HepG2 (cell line): ENCODE data around the gene ESAM. TPM values are rescaled to one million over a fixed set of nuclear protein-coding genes. Genes with fewer than 3 reads are reported as not detected.
A peak's percentile ranks its signal among the peaks of the same experiment; 100 is the strongest.

Experiments
- ATAC-seq: fragments of 200-7000 bp; cut with Tn5 transposase; 3 replicates; pipeline ENCODE4 v1.9.1; 2020; ENCODE audit warnings: mild to moderate bottlenecking, moderate library complexity
- BruUV-seq: library from RNA; stranded (reverse); fragments of 400-500 nt; replicated peaks from 2 replicates; lab custom pipeline; 2021; lab: Mats Ljungman, UMichigan
- CTCF ChIA-PET: fragments of 300-600 bp; formaldehyde crosslinking; extraction: SDS; loops from one replicate; lab custom pipeline; 2021; ENCODE audit warnings: low total read pairs, inconsistent platforms, low intra/inter-chr PET ratio; lab: Yijun Ruan, JAX
- POLR2A ChIA-PET: fragments of 350-600 bp; sonication (Branson Sonifier 250); formaldehyde crosslinking; loops from one replicate; lab custom pipeline; 2020; ENCODE audit warnings: antibody characterized with exemption, inconsistent platforms; lab: Yijun Ruan, JAX
- DNase-seq: peaks from one replicate; pipeline ENCODE4 v3.0.0-alpha.2; 2015; ENCODE audit warnings: low spot score
- FAIRE-seq: peaks from 3 replicates; lab custom pipeline; 2011; peaks lifted over from hg19 to GRCh38; lab: Jason Lieb, UNC
- H2AFZ ChIP-seq: one replicate; pipeline ENCODE4 v1.6.1; 2011; ENCODE audit warnings: low read length, inconsistent platforms
- H3K27ac ChIP-seq: fragments of 300-600 bp; 3 replicates; pipeline ENCODE4 v1.8.0; 2011; ENCODE audit warnings: mixed run types, mild to moderate bottlenecking, mixed read lengths, low read length, inconsistent platforms; ENCODE audit not compliant: insufficient read depth; ENCODE audit errors: extremely low read length
- H3K27me3 ChIP-seq, 2 experiments: fragments of 200-600 bp in 1 of 2; 2 replicates in 1 of 2; 3 replicates in 1 of 2; pipeline versions ENCODE4 v1.6.0 to v1.8.0; 2011; ENCODE audit warnings: low read length in 2 of 2, mild to moderate bottlenecking in 2 of 2, moderate library complexity in 2 of 2, inconsistent platforms in 1 of 2; ENCODE audit not compliant: insufficient read depth in 2 of 2, control insufficient read depth in 1 of 2
- H3K36me3 ChIP-seq, 2 experiments: fragments of 200-600 bp in 1 of 2; replicated peaks in 1 of 2; 2 replicates in 1 of 2; 3 replicates in 1 of 2; pipeline versions ENCODE4 v1.5.1 to v1.8.0; 2011; ENCODE audit warnings: low read length in 2 of 2, inconsistent platforms in 1 of 2; ENCODE audit not compliant: insufficient read depth in 2 of 2, control insufficient read depth in 1 of 2
- H3K4me1 ChIP-seq: 2 replicates; pipeline ENCODE4 v1.5.1; 2012; ENCODE audit warnings: low read length, inconsistent platforms; ENCODE audit not compliant: insufficient read depth
- H3K4me2 ChIP-seq: 2 replicates; pipeline ENCODE4 v1.6.0; 2011; ENCODE audit warnings: low read depth, low read length, inconsistent platforms
- H3K4me3 ChIP-seq, 3 experiments: fragments of 200-600 bp in 1 of 3; sonication (generic), shearing (Covaris generic) in 1 of 3; replicated peaks in 1 of 3; 2 replicates each; pipeline ENCODE4 v1.5.1; 2011 to 2016; ENCODE audit warnings: low read length in 3 of 3, inconsistent platforms in 2 of 3, low read depth in 2 of 3, mild to moderate bottlenecking in 2 of 3, control low read depth in 1 of 3, mixed read lengths in 1 of 3; ENCODE audit not compliant: insufficient read depth in 1 of 3
- H3K79me2 ChIP-seq: one replicate; pipeline ENCODE4 v1.6.1; 2011; ENCODE audit warnings: low read length, inconsistent platforms; ENCODE audit not compliant: insufficient read depth
- H3K9ac ChIP-seq: 2 replicates; pipeline ENCODE4 v1.6.0; 2011; ENCODE audit warnings: mild to moderate bottlenecking, low read depth, low read length, inconsistent platforms; ENCODE audit not compliant: insufficient read depth
- H3K9me3 ChIP-seq: 2 replicates; pipeline ENCODE4 v1.5.1; 2012; ENCODE audit warnings: mild to moderate bottlenecking, low read length
- H4K20me1 ChIP-seq: 2 replicates; pipeline ENCODE4 v1.6.0; 2011; ENCODE audit warnings: inconsistent platforms, mild to moderate bottlenecking, low read length, moderate library complexity; ENCODE audit not compliant: insufficient read depth
- ZNF138 ChIP-seq: sonication (generic); formaldehyde crosslinking; IDR thresholded peaks from 2 replicates; pipeline ENCODE4 v1.5.0; 2020; ENCODE audit warnings: mild to moderate bottlenecking, low read depth, missing genetic modification reagents
- ZNF446 ChIP-seq: sonication (generic); formaldehyde crosslinking; IDR thresholded peaks from 2 replicates; pipeline ENCODE4 v1.5.0; 2020; ENCODE audit warnings: mild to moderate bottlenecking, missing genetic modification reagents
- WGBS: methylation state at CpG from one replicate; pipeline ENCODE4 v1.1.6; 2017; ENCODE audit warnings: low lambda C conversion rate; 5-methylcytosine and 5-hydroxymethylcytosine counted together
- in situ Hi-C: cut with HindIII; loops from 2 replicates; pipeline ENCODE4 v1.10.0; 2017; ENCODE audit warnings: low pct_unique_long_range_greater_than_20kb; ENCODE audit not compliant: extremely low pct_ligation_motif_present
- intact Hi-C: fragments of 100-400 bp; cut with micrococcal nuclease; formaldehyde crosslinking; loops from one replicate; pipeline ENCODE4 v1.10.0; 2022; ENCODE audit not compliant: unreplicated experiment
- polyA plus RNA-seq, 8 experiments: library from polyadenylated mRNA; depleted of rRNA in 3 of 8; stranded (reverse) in 7 of 8; unstranded in 1 of 8; fragments of >200 nt; fragmentation: Illumina TruSeq in 4 of 8; extraction: Trizol in 4 of 8; gene quantifications; 2 replicates each; pipeline versions ENCODE4 v1.2.1 to v1.2.3, GENCODE V29; 2011 to 2016; ENCODE audit warnings: low read depth in 4 of 8, missing spikeins in 1 of 8, mixed read lengths in 1 of 8; ENCODE audit not compliant: insufficient read depth in 1 of 8
- total RNA-seq, 5 experiments: library from RNA; depleted of rRNA; stranded (reverse); fragments of >200 nt; fragmentation: Illumina TruSeq; extraction: Trizol; gene quantifications; 2 replicates each; pipeline ENCODE4 v1.2.3, GENCODE V29; 2016; ENCODE audit warnings: low read depth in 1 of 5
- TF ChIP-seq, protein P1 (sequence below): sonication (generic); formaldehyde crosslinking; IDR thresholded peaks from 2 replicates; pipeline ENCODE4 v1.8.0; 2022; ENCODE audit warnings: mild to moderate bottlenecking, missing genetic modification reagents, borderline replicate concordance
- TF ChIP-seq, protein P2 (sequence below): sonication (generic); formaldehyde crosslinking; IDR thresholded peaks from 2 replicates; pipeline ENCODE4 v1.4.0; 2020; ENCODE audit warnings: missing genetic modification reagents, mild to moderate bottlenecking, borderline replicate concordance

ESAM gene
- total and polyA plus RNA-seq, 2 of the 13 experiments (the other 11 are each of a cell fraction or from before 2014, with no cell fraction given), result 1.2 to 6.8 TPM

DNA sequence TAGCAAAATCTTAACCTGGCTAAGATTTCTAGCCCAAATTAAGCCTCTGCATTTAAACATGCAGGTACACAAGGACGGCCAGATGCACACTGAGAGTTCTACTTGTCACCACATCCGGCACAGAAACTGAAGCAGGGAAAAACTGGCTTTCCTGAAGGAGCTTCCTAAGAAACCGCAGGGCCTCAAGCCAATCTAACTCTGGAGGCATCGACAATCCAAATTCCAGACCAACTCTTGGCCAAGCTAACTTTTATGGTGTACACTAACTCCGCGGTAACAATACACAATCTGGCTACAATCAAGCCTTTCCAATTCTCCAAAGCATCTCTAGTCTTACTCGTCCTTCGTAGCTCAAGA, 36.9 kb upstream of the ESAM start:
- Histone ChIP-seq H3K9me3 (no peaks in the 10 kb centered on the region), H4K20me1 (peaks cover 25% of the 10 kb centered on the region), H3K27me3 (no peaks in the 10 kb centered on the region; a peak in 1 of 5 replicates), H3K4me3 (peak overlapping the region; percentile 94 to 96 (median 96)), H3K79me2 (peaks cover 60% of the 10 kb centered on the region)
- POLR2A ChIA-PET, result interaction anchor here (0.8 to 2.0 kb wide), 6 partner anchors 14 to 177 kb away, joined by 3 to 7 read pairs (median 4); partner anchors contain the start of gene TBRG1
- FAIRE-seq (no peak), ATAC-seq (no peak; the same call in 2 of the 3 replicates)
- intact Hi-C loops, result loop anchor here (10.0 kb wide), 1 partner anchor 54 kb away; no protein-coding TSS in a partner anchor
- 1% methylated on average over 8 of the region's 8 CpGs for WGBS
- CTCF ChIA-PET, result no interaction called here
- TF ChIP-seq ZNF138 (CRISPR knock-in tag) (no peak), ZNF446 (CRISPR knock-in tag) (no peak)
- TF ChIP-seq, protein P1, sequence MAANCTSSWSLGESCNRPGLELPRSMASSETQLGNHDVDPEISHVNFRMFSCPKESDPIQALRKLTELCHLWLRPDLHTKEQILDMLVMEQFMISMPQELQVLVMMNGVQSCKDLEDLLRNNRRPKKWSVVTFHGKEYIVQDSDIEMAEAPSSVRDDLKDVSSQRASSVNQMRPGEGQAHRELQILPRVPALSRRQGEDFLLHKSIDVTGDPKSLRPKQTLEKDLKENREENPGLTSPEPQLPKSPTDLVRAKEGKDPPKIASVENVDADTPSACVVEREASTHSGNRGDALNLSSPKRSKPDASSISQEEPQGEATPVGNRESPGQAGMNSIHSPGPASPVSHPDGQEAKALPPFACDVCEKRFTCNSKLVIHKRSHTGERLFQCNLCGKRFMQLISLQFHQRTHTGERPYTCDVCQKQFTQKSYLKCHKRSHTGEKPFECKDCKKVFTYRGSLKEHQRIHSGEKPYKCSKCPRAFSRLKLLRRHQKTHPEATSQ (CRISPR knock-in tag), result no peak
- TF ChIP-seq, protein P2, sequence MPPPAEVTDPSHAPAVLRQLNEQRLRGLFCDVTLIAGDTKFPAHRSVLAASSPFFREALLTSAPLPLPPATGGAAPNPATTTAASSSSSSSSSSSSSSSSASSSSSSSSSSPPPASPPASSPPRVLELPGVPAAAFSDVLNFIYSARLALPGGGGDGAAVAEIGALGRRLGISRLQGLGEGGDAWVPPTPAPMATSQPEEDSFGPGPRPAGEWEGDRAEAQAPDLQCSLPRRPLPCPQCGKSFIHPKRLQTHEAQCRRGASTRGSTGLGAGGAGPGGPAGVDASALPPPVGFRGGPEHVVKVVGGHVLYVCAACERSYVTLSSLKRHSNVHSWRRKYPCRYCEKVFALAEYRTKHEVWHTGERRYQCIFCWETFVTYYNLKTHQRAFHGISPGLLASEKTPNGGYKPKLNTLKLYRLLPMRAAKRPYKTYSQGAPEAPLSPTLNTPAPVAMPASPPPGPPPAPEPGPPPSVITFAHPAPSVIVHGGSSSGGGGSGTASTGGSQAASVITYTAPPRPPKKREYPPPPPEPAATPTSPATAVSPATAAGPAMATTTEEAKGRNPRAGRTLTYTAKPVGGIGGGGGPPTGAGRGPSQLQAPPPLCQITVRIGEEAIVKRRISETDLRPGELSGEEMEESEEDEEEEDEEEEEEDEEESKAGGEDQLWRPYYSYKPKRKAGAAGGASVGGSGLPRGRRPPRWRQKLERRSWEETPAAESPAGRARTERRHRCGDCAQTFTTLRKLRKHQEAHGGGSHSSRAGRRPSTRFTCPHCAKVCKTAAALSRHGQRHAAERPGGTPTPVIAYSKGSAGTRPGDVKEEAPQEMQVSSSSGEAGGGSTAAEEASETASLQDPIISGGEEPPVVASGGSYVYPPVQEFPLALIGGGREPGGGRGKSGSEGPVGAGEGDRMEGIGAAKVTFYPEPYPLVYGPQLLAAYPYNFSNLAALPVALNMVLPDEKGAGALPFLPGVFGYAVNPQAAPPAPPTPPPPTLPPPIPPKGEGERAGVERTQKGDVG, result no peak
- TF ChIP-seq, all 625 proteins: peak for 0
- in situ Hi-C loops, result no loop called here
- H3K4me1 ChIP-seq, result peaks cover 46% of the 10 kb centered on the region
- peak overlapping the region; percentile 88 for H3K9ac ChIP-seq
- no TSS peak for BruUV-seq
- no peak for DNase-seq
- peak overlapping the region; percentile 97 for H3K4me2 ChIP-seq
- H3K36me3 ChIP-seq, result no peaks in the 10 kb centered on the region
- no peak overlapping the region for H2AFZ ChIP-seq
- H3K27ac ChIP-seq, result peak overlapping the region; percentile 88
